Calu3 (cell line): Measurements from ENCODE around the gene KRTAP10-1. TPM values are rescaled to one million over a fixed set of nuclear protein-coding genes. Genes with fewer than 3 reads are reported as not detected.

ENCODE experiments used
- BruUV-seq: library from RNA; stranded (reverse); fragments of 400-500 nt; replicated peaks from 2 replicates; lab custom pipeline; 2021; lab: Mats Ljungman, UMichigan
- CTCF ChIA-PET: fragments of 300-600 bp; sonication (Branson Sonifier 250); formaldehyde crosslinking; loops from one replicate; lab custom pipeline; 2022; ENCODE audit warnings: antibody characterized with exemption; lab: Charles Lee
- DNase-seq: peaks from one replicate; pipeline ENCODE4 v3.0.0; 2022
- H3K27ac Mint-ChIP-seq: one replicate; pipeline ENCODE4 v1.8.0; 2022; ENCODE audit warnings: mixed read lengths; ENCODE audit not compliant: unreplicated experiment
- H3K27me3 Mint-ChIP-seq: one replicate; pipeline ENCODE4 v1.8.0; 2022; ENCODE audit warnings: mixed read lengths; ENCODE audit not compliant: unreplicated experiment
- H3K36me3 Mint-ChIP-seq: one replicate; pipeline ENCODE4 v1.8.0; 2022; ENCODE audit warnings: mild to moderate bottlenecking, moderate library complexity, mixed read lengths; ENCODE audit not compliant: insufficient read depth, unreplicated experiment
- H3K4me1 Mint-ChIP-seq: one replicate; pipeline ENCODE4 v1.8.0; 2022; ENCODE audit warnings: mild to moderate bottlenecking, low read depth, mixed read lengths; ENCODE audit not compliant: unreplicated experiment
- H3K4me3 Mint-ChIP-seq: one replicate; pipeline ENCODE4 v1.8.0; 2022; ENCODE audit warnings: mild to moderate bottlenecking, low read depth, moderate library complexity, mixed read lengths; ENCODE audit not compliant: unreplicated experiment
- H3K9me3 Mint-ChIP-seq: one replicate; pipeline ENCODE4 v1.8.0; 2022; ENCODE audit warnings: low read depth, mixed read lengths; ENCODE audit not compliant: unreplicated experiment
- intact Hi-C: fragments of 100-400 bp; cut with micrococcal nuclease; formaldehyde crosslinking; loops from one replicate; pipeline ENCODE4 v1.10.0; 2022; ENCODE audit not compliant: unreplicated experiment
- total RNA-seq: library from RNA; stranded (reverse); gene quantifications from 2 replicates; pipeline ENCODE4 v1.2.3, GENCODE V29; 2022
- TF ChIP-seq, protein P1 (sequence below): fragments of 200-600 bp; IDR thresholded peaks from one replicate; pipeline ENCODE4 v1.8.0; 2022; ENCODE audit warnings: antibody characterized with exemption; ENCODE audit not compliant: unreplicated experiment

KRTAP10-1 gene
- total RNA-seq, 1 experiment from 2014 or later: not detected

GRCh38 chr21:44508426-44508710 lies 31.6 kb downstream of the KRTAP10-1 start:
- CTCF ChIA-PET: no interaction called here
- no peaks in the 10 kb centered on the region for H3K9me3 Mint-ChIP-seq

GRCh38 chr21:44507673-44508425 lies 32.1 kb downstream of the KRTAP10-1 start:
- intact Hi-C loops: no loop called here
- H3K27me3 Mint-ChIP-seq: peaks cover 32% of the 10 kb centered on the region
- no TSS peak for BruUV-seq
- H3K4me3 Mint-ChIP-seq: no peak overlapping the region
- H3K36me3 Mint-ChIP-seq: no peaks in the 10 kb centered on the region
- H3K27ac Mint-ChIP-seq: no peak overlapping the region
- no peak for DNase-seq
- H3K9me3 Mint-ChIP-seq: no peaks in the 10 kb centered on the region
- TF ChIP-seq, protein P1, sequence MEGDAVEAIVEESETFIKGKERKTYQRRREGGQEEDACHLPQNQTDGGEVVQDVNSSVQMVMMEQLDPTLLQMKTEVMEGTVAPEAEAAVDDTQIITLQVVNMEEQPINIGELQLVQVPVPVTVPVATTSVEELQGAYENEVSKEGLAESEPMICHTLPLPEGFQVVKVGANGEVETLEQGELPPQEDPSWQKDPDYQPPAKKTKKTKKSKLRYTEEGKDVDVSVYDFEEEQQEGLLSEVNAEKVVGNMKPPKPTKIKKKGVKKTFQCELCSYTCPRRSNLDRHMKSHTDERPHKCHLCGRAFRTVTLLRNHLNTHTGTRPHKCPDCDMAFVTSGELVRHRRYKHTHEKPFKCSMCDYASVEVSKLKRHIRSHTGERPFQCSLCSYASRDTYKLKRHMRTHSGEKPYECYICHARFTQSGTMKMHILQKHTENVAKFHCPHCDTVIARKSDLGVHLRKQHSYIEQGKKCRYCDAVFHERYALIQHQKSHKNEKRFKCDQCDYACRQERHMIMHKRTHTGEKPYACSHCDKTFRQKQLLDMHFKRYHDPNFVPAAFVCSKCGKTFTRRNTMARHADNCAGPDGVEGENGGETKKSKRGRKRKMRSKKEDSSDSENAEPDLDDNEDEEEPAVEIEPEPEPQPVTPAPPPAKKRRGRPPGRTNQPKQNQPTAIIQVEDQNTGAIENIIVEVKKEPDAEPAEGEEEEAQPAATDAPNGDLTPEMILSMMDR: no peak
- CTCF ChIA-PET: no interaction called here
- H3K4me1 Mint-ChIP-seq: no peaks in the 10 kb centered on the region

More at GRCh38 chr21:44508426-44508710, 31.6 kb downstream of the KRTAP10-1 start:
- intact Hi-C loops: no loop called here
- H3K36me3 Mint-ChIP-seq: no peaks in the 10 kb centered on the region
- no peaks in the 10 kb centered on the region for H3K4me1 Mint-ChIP-seq
- H3K27me3 Mint-ChIP-seq: peaks cover 35% of the 10 kb centered on the region
- no peak overlapping the region for H3K4me3 Mint-ChIP-seq
- no peak overlapping the region for H3K27ac Mint-ChIP-seq
- TF ChIP-seq, protein P1: no peak
- no TSS peak for BruUV-seq
- no peak for DNase-seq

DNA sequence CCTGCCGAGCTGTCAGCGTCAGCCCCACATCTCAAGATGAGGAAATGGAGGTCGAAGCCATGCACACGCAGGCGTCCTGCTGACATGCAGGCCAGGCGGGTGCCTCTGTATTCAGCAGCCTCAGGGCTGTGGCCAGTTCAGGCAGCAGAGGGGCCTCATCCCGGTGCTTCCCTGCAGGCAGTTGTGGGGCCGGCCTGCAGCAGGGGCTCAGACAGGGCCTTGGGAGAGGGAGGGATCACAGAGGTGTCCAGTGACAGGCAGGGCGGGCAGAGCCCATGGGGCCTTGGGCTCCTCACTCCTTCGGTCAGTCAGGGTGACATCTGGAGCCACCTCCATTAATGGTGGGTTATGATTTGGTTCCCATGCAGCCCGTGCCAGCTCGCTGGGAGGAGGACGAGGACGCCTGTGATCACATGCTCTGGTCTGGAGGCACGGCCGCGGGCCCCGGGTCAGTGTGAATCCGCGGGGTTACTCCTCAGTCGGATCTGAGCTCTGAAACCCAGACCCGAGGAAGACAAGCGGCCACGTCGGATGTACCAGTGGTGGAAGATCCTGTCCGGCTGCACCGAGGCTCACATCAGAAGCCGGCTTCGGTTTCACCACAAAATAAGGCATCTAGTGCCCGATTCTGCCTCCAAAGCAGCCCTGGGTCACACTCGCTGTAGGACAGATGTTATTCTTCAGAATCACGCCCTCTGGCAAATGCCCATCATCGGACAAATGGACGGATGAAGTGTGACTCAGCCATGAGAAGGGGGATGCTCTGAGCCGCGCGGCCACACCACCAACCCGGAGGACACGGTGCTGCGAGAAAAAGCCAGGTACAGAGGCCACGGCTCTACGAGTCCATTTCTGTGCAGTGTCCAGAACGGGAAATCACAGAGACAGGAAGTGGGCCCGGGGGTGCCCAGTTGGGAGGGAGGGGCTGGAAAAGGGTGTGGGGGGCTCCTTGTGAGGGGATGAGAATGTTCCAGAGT lies 33.4 kb downstream of the KRTAP10-1 start:
- CTCF ChIA-PET: interaction anchor here (1.6 kb wide), 1 partner anchor 287 kb away, joined by 3 read pairs; no protein-coding TSS in a partner anchor
- intact Hi-C loops: no loop called here
- TF ChIP-seq, protein P1: no peak
- no peaks in the 10 kb centered on the region for H3K36me3 Mint-ChIP-seq
- H3K4me1 Mint-ChIP-seq: no peaks in the 10 kb centered on the region
- no peak for DNase-seq
- peaks cover 19% of the 10 kb centered on the region for H3K27me3 Mint-ChIP-seq
- no peak overlapping the region for H3K27ac Mint-ChIP-seq
- no TSS peak for BruUV-seq
- no peak overlapping the region for H3K4me3 Mint-ChIP-seq
- H3K9me3 Mint-ChIP-seq: no peaks in the 10 kb centered on the region

GRCh38 chr21:44505673-44506278 lies 34.2 kb downstream of the KRTAP10-1 start:
- Mint-ChIP-seq H3K4me3 (no peak overlapping the region), H3K4me1 (no peaks in the 10 kb centered on the region), H3K27ac (no peak overlapping the region), H3K36me3 (no peaks in the 10 kb centered on the region), H3K27me3 (peaks cover 12% of the 10 kb centered on the region), H3K9me3 (no peaks in the 10 kb centered on the region)
- TF ChIP-seq, protein P1: no peak
- intact Hi-C loops: no loop called here
- CTCF ChIA-PET: interaction anchor here (1.6 kb wide), 1 partner anchor 287 kb away, joined by 3 read pairs; no protein-coding TSS in a partner anchor
- no TSS peak for BruUV-seq
- DNase-seq: no peak
